ENCODE results near the gene LDHAL6A.

DNA sequence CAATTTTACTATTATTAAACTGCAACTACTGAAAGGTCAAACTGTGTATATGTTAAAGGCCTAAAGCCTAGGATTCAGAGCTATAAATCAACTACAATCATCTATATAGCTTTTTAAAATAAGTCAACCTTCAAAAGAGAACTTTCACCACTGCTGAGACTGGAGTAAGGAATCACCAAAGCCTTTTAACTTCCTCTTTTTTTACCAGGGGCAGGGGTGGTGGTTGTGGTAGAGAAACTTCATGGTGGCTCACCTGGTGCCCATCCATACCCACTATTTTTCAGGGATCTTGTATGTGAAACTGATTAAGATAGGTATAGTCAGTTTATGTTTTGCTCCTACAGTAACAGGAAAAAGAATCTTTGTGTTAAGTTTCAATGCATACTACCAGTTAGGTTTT, 39.6 kb downstream of the LDHAL6A start:
- TF ChIP-seq, protein P1, sequence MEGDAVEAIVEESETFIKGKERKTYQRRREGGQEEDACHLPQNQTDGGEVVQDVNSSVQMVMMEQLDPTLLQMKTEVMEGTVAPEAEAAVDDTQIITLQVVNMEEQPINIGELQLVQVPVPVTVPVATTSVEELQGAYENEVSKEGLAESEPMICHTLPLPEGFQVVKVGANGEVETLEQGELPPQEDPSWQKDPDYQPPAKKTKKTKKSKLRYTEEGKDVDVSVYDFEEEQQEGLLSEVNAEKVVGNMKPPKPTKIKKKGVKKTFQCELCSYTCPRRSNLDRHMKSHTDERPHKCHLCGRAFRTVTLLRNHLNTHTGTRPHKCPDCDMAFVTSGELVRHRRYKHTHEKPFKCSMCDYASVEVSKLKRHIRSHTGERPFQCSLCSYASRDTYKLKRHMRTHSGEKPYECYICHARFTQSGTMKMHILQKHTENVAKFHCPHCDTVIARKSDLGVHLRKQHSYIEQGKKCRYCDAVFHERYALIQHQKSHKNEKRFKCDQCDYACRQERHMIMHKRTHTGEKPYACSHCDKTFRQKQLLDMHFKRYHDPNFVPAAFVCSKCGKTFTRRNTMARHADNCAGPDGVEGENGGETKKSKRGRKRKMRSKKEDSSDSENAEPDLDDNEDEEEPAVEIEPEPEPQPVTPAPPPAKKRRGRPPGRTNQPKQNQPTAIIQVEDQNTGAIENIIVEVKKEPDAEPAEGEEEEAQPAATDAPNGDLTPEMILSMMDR (IDR thresholded peaks at IDR 0.05; ENCODE audit: low read depth, low read length, missing input control): no peak
- TF ChIP-seq JUND (IDR thresholded peaks at IDR 0.05) (no peak), RXRA (IDR thresholded peaks at IDR 0.05) (no peak), HNF4A (conservative IDR thresholded peaks at IDR 0.05) (no peak), SP1 (IDR thresholded peaks at IDR 0.05) (no peak), FOXA1 (IDR thresholded peaks at IDR 0.05) (no peak), YY1 (IDR thresholded peaks at IDR 0.05) (no peak), HNF4G (IDR thresholded peaks at IDR 0.05) (no peak), TAF1 (conservative IDR thresholded peaks at IDR 0.05) (no peak), ZBTB33 (IDR thresholded peaks at IDR 0.05) (no peak), ATF3 (IDR thresholded peaks at IDR 0.05) (no peak), EGR1 (IDR thresholded peaks at IDR 0.05; ENCODE audit: low read depth in 2 of 2) (no peak)
- TF ChIP-seq, protein P2, sequence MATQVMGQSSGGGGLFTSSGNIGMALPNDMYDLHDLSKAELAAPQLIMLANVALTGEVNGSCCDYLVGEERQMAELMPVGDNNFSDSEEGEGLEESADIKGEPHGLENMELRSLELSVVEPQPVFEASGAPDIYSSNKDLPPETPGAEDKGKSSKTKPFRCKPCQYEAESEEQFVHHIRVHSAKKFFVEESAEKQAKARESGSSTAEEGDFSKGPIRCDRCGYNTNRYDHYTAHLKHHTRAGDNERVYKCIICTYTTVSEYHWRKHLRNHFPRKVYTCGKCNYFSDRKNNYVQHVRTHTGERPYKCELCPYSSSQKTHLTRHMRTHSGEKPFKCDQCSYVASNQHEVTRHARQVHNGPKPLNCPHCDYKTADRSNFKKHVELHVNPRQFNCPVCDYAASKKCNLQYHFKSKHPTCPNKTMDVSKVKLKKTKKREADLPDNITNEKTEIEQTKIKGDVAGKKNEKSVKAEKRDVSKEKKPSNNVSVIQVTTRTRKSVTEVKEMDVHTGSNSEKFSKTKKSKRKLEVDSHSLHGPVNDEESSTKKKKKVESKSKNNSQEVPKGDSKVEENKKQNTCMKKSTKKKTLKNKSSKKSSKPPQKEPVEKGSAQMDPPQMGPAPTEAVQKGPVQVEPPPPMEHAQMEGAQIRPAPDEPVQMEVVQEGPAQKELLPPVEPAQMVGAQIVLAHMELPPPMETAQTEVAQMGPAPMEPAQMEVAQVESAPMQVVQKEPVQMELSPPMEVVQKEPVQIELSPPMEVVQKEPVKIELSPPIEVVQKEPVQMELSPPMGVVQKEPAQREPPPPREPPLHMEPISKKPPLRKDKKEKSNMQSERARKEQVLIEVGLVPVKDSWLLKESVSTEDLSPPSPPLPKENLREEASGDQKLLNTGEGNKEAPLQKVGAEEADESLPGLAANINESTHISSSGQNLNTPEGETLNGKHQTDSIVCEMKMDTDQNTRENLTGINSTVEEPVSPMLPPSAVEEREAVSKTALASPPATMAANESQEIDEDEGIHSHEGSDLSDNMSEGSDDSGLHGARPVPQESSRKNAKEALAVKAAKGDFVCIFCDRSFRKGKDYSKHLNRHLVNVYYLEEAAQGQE (IDR thresholded peaks at IDR 0.05): no peak

Measured in liver (tissue), 3 donors.